CD4-positive, alpha-beta T cell (primary cell): Measurements from ENCODE around the gene PPP1R2B. TPM values are rescaled to one million over a fixed set of nuclear protein-coding genes. Genes with fewer than 3 reads are reported as not detected.
"Not testable (repeated sequence)": the region's sequence is repeated elsewhere in the genome, so short reads cannot be mapped to it uniquely, and the experiment has no call there.

Experiments
- ATAC-seq: fragments of 200-7000 bp; cut with Tn5 transposase; one replicate; pipeline ENCODE4 v1.10.0; 2022; ENCODE audit warnings: mild to moderate bottlenecking; ENCODE audit not compliant: poor library complexity
- CTCF ChIA-PET: fragments of 350-600 bp; sonication (Branson Sonifier 250); formaldehyde crosslinking; loops from one replicate; lab custom pipeline; 2021; ENCODE audit warnings: antibody characterized with exemption, inconsistent platforms; lab: Charles Lee
- POLR2A ChIA-PET: fragments of 350-600 bp; sonication (Branson Sonifier 250); formaldehyde crosslinking; loops from one replicate; lab custom pipeline; 2021; ENCODE audit warnings: antibody characterized with exemption, inconsistent platforms; lab: Charles Lee
- DNase-seq, 14 experiments: peaks; one replicate each; pipeline ENCODE4 v3.0.0-alpha.2; 2013 to 2020; ENCODE audit warnings: mixed read lengths in 2 of 14
- H3K27ac ChIP-seq, 2 donors: one replicate each; pipeline versions ENCODE4 v1.5.1 to v1.7.0; 2013; ENCODE audit warnings: low read length in 2 of 2, low read depth in 1 of 2, mild to moderate bottlenecking in 1 of 2
- H3K27me3 ChIP-seq, 2 experiments: 1 replicate in 1 of 2; 2 replicates in 1 of 2; pipeline versions ENCODE4 v1.6.1 to v1.7.0; 2013; ENCODE audit warnings: low read length in 2 of 2, control low read depth in 1 of 2, mild to moderate bottlenecking in 1 of 2, moderate library complexity in 1 of 2; ENCODE audit not compliant: insufficient read depth in 2 of 2, control insufficient read depth in 1 of 2
- H3K36me3 ChIP-seq: one replicate; pipeline ENCODE4 v1.6.1; 2013; ENCODE audit warnings: low read length, control low read depth; ENCODE audit not compliant: insufficient read depth
- H3K4me1 ChIP-seq: one replicate; pipeline ENCODE4 v1.6.1; 2013; ENCODE audit warnings: low read length, control low read depth; ENCODE audit not compliant: insufficient read depth
- H3K4me3 ChIP-seq: one replicate; pipeline ENCODE4 v1.5.1; 2013; ENCODE audit warnings: mild to moderate bottlenecking, low read length, moderate library complexity
- H3K9me3 ChIP-seq, 2 experiments: 1 replicate in 1 of 2; 2 replicates in 1 of 2; pipeline versions ENCODE4 v1.6.1 to v1.7.0; 2013; ENCODE audit warnings: low read length in 2 of 2, mild to moderate bottlenecking in 2 of 2, control low read depth in 1 of 2, moderate library complexity in 1 of 2; ENCODE audit not compliant: control insufficient read depth in 1 of 2, insufficient read depth in 1 of 2
- H3K27ac Mint-ChIP-seq: one replicate; pipeline ENCODE4 v1.8.0; 2020; ENCODE audit warnings: mixed read lengths
- H3K27me3 Mint-ChIP-seq: one replicate; pipeline ENCODE4 v1.8.0; 2021; ENCODE audit warnings: mixed read lengths
- H3K36me3 Mint-ChIP-seq: one replicate; pipeline ENCODE4 v1.8.0; 2021; ENCODE audit warnings: low read depth, mixed read lengths
- H3K4me1 Mint-ChIP-seq: one replicate; pipeline ENCODE4 v1.8.0; 2021; ENCODE audit warnings: low read depth, mixed read lengths
- H3K4me3 Mint-ChIP-seq: one replicate; pipeline ENCODE4 v1.8.0; 2020; ENCODE audit warnings: mild to moderate bottlenecking, mixed read lengths
- H3K9me3 Mint-ChIP-seq: one replicate; pipeline ENCODE4 v1.8.0; 2020; ENCODE audit warnings: mixed read lengths
- intact Hi-C, 2 experiments: fragments of 100-400 bp; cut with DNase I in 1 of 2; cut with micrococcal nuclease in 1 of 2; formaldehyde crosslinking; loops; one replicate each; pipeline versions ENCODE4 v1.15.1 to v1.9.0; 2023 to 2025; cut with DNase I, micrococcal nuclease
- total RNA-seq, 174 experiments: library from RNA in 2 of 174; stranded (reverse) in 2 of 174; gene quantifications; one replicate each; pipeline ENCODE4 v1.2.3 and lab custom pipeline; 2021 to 2026
- TF ChIP-seq, protein P1 (sequence below): fragments of 200-600 bp; IDR thresholded peaks from one replicate; pipeline ENCODE4 v1.8.0; 2022; ENCODE audit warnings: antibody characterized with exemption, mild to moderate bottlenecking

The PPP1R2B gene
- total RNA-seq, 2 experiments from 2014 or later: 0.27 TPM; not detected in 1

DNA sequence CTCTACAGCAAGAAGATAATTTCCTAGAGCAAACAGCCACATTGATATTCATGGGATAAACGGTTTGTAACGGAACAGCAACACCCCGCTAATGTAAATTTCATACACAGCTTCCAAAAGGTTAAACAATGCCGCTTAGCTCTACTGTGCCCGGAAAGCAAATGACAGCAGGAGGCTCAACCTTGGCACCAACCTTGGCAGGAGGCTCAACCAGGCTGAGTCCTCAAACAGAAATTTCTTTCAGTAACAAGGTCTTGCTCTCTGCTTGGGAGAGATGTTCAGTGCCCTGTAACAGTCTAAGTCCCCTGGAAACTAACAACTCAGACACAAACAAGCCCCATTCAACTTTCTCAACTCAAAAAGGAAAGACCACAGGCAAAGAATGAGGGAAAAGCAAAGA lies 11.1 kb upstream of the PPP1R2B start:
- ChIA-PET POLR2A (no interaction called here), CTCF (no interaction called here)
- ATAC-seq (no peak), DNase-seq (no peak)
- Mint-ChIP-seq H3K4me3 (no peak overlapping the region), H3K36me3 (no peaks in the 10 kb centered on the region), H3K27me3 (no peaks in the 10 kb centered on the region), H3K9me3 (no peaks in the 10 kb centered on the region), H3K27ac (no peak overlapping the region), H3K4me1 (no peaks in the 10 kb centered on the region)
- Histone ChIP-seq H3K4me1 (no peaks in the 10 kb centered on the region), H3K27ac (no peak overlapping the region), H3K9me3 (no peaks in the 10 kb centered on the region), H3K4me3 (no peak overlapping the region), H3K27me3 (no peaks in the 10 kb centered on the region), H3K36me3 (no peaks in the 10 kb centered on the region)
- TF ChIP-seq, protein P1, sequence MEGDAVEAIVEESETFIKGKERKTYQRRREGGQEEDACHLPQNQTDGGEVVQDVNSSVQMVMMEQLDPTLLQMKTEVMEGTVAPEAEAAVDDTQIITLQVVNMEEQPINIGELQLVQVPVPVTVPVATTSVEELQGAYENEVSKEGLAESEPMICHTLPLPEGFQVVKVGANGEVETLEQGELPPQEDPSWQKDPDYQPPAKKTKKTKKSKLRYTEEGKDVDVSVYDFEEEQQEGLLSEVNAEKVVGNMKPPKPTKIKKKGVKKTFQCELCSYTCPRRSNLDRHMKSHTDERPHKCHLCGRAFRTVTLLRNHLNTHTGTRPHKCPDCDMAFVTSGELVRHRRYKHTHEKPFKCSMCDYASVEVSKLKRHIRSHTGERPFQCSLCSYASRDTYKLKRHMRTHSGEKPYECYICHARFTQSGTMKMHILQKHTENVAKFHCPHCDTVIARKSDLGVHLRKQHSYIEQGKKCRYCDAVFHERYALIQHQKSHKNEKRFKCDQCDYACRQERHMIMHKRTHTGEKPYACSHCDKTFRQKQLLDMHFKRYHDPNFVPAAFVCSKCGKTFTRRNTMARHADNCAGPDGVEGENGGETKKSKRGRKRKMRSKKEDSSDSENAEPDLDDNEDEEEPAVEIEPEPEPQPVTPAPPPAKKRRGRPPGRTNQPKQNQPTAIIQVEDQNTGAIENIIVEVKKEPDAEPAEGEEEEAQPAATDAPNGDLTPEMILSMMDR: no peak
- intact Hi-C loops: loop anchor here in 1 of 2 experiments (5.0 kb wide), 1 partner anchor 98 kb away; no protein-coding TSS in a partner anchor

DNA sequence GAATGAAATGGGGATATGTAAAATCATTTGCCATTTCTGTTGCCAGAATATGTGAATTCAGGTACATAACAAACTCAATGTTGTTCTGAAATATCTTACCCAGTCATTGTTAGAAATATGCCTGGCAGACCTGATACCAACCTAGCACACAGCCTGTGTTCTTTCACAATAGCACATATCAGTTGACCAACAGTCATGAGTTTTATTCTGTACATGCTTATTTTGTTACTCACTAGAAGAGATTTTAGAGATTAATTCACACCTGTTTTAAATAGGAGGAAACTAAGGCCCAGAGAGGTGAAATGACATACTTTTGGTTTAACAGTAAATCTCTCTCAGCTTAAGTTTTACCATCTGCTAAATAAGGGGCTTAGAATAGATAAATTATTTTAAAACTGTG lies 8.4 kb upstream of the PPP1R2B start:
- POLR2A ChIA-PET: no interaction called here
- Histone ChIP-seq H3K27ac (no peak overlapping the region), H3K36me3 (no peaks in the 10 kb centered on the region), H3K4me3 (no peak overlapping the region), H3K9me3 (no peaks in the 10 kb centered on the region), H3K4me1 (no peaks in the 10 kb centered on the region), H3K27me3 (no peaks in the 10 kb centered on the region)
- DNase-seq (no peak), ATAC-seq (no peak)
- intact Hi-C loops: no loop called here
- peaks cover 8% of the 10 kb centered on the region for H3K27me3 Mint-ChIP-seq
- H3K4me1 Mint-ChIP-seq: no peaks in the 10 kb centered on the region
- H3K27ac Mint-ChIP-seq: no peak overlapping the region
- no peaks in the 10 kb centered on the region for H3K36me3 Mint-ChIP-seq
- TF ChIP-seq, protein P1: no peak
- CTCF ChIA-PET: interaction anchor here (1.1 kb wide), 1 partner anchor 11 kb away, joined by 4 read pairs; no protein-coding TSS in a partner anchor
- no peaks in the 10 kb centered on the region for H3K9me3 Mint-ChIP-seq
- no peak overlapping the region for H3K4me3 Mint-ChIP-seq

DNA sequence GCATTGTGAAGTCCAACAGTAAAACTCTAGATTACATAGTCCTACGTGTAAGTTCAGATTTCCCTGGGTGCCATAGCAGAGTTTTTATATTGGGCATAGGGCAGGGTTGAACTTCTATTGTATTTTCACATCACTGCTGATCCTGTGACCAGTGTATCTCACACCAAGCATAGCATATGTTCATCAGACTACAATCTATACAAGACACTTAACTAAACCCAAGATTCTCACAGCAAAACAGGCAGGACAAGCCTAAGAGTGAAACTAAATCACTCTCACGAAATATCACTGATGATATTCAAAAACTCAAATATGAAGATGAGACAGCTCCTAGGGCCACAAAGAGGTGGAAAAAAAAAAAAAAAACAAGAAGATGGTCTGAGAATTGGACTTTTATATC lies 3.2 kb upstream of the PPP1R2B start:
- DNase-seq (no peak), ATAC-seq (no peak)
- Histone ChIP-seq H3K4me3 (no peak overlapping the region), H3K9me3 (peaks cover 9 to 19% of the 10 kb centered on the region in 2 experiments), H3K27ac (no peak overlapping the region), H3K4me1 (no peaks in the 10 kb centered on the region), H3K27me3 (peaks cover 5 to 11% of the 10 kb centered on the region in 2 experiments), H3K36me3 (no peaks in the 10 kb centered on the region)
- ChIA-PET POLR2A (no interaction called here), CTCF (no interaction called here)
- Mint-ChIP-seq H3K4me1 (no peaks in the 10 kb centered on the region), H3K36me3 (peaks cover 5% of the 10 kb centered on the region), H3K4me3 (no peak overlapping the region), H3K27me3 (peaks cover 47% of the 10 kb centered on the region), H3K9me3 (peaks cover 6% of the 10 kb centered on the region), H3K27ac (no peak overlapping the region)
- TF ChIP-seq, protein P1: no peak
- intact Hi-C loops: no loop called here

DNA sequence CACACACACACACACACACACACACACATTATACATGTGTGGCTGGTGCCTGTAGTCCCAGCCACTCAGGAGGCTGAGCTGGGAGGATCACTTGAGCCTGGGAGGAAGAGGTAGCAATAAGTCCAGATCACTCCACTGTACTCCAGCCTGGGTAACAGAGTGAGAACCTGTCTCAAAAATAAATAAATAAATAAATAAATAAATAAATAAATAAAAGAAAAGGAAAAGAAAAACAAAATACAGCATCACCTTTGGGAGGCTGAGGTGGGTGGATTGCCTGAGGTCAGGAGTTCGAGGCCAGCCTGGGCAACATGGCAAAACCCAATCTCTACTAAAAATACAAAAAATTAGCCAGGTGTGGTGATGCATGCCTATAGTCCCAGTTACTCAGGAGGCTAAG lies 1.6 kb upstream of the PPP1R2B start:
- peaks cover 5 to 11% of the 10 kb centered on the region in 2 experiments for H3K27me3 ChIP-seq
- H3K9me3 Mint-ChIP-seq, CTCF ChIA-PET, H3K36me3 ChIP-seq, H3K4me3 ChIP-seq, H3K4me1 ChIP-seq, POLR2A ChIA-PET, H3K36me3 Mint-ChIP-seq, ATAC-seq, intact Hi-C loops, H3K27ac Mint-ChIP-seq, H3K27ac ChIP-seq, DNase-seq, H3K4me3 Mint-ChIP-seq, H3K4me1 Mint-ChIP-seq: not testable (repeated sequence)
- peaks cover 9 to 19% of the 10 kb centered on the region in 2 experiments for H3K9me3 ChIP-seq
- peaks cover 58% of the 10 kb centered on the region for H3K27me3 Mint-ChIP-seq
